Stomach (tissue), 4 donors: ENCODE data around the gene ZMAT5.

Experiments used
- POLR2A ChIP-seq, 4 donors: fragments of 450-650 bp; IDR thresholded peaks; one replicate each; pipeline ENCODE4 v1.6.1; 2016; ENCODE audit warnings: antibody characterized with exemption in 4 of 4, control low read depth in 2 of 4, mild to moderate bottlenecking in 1 of 4, moderate library complexity in 1 of 4
- POLR2AphosphoS5 ChIP-seq, 3 donors: sonication (generic); formaldehyde crosslinking; IDR thresholded peaks; one replicate each; pipeline ENCODE4 v1.6.1; 2016; ENCODE audit warnings: antibody characterized with exemption in 3 of 3

DNA sequence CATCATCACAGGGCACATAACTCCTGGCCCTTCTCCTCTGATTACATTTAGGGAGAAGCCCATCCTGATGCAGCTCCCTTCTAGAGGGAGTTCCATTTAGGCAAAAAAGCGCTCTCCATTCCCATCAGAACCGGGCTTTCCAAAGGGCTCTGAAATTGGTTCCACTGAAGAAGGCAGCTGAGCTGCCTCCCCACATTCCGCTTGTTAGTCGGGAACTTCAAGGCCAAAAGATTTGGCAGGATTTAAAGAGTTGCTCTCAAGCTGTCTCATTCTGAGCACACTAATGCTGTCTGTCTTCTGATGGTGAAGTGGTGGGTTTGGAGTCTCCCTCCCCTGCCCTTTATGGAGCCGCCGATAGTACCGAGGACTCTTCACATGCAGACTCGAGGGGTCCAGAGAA, 73.6 kb downstream of the ZMAT5 start:
- TF ChIP-seq POLR2A (IDR thresholded peaks at IDR 0.05) = no peak
- TF ChIP-seq POLR2AphosphoS5 (IDR thresholded peaks at IDR 0.05) = no peak
